DOHH2 (cell line): Measurements from ENCODE around the gene NBPF14.
"Not testable (repeated sequence)": the region's sequence is repeated elsewhere in the genome, so short reads cannot be mapped to it uniquely, and the experiment has no call there.

Experiments used
- H3F3A ChIP-seq: fragments of 200-600 bp; sonication (generic), shearing (Covaris generic); 2 replicates; pipeline ENCODE4 v1.6.0; 2016; ENCODE audit warnings: antibody characterized with exemption, mild to moderate bottlenecking; ENCODE audit not compliant: control insufficient read depth, insufficient read depth
- H3K27ac ChIP-seq: fragments of 200-600 bp; sonication (generic); 2 replicates; pipeline ENCODE4 v1.5.1; 2014; ENCODE audit warnings: low read depth, mild to moderate bottlenecking, low read length, moderate library complexity
- H3K27me3 ChIP-seq: fragments of 200-600 bp; sonication (generic); 2 replicates; pipeline ENCODE4 v1.6.1; 2014; ENCODE audit warnings: mild to moderate bottlenecking, low read length, mixed read lengths; ENCODE audit not compliant: control insufficient read depth
- H3K36me3 ChIP-seq: fragments of 200-600 bp; sonication (generic); 2 replicates; pipeline ENCODE4 v1.6.1; 2014; ENCODE audit warnings: mild to moderate bottlenecking, low read length, moderate library complexity, mixed read lengths; ENCODE audit not compliant: control insufficient read depth
- H3K4me1 ChIP-seq: fragments of 200-600 bp; sonication (generic); 2 replicates; pipeline ENCODE4 v1.6.1; 2014; ENCODE audit warnings: mild to moderate bottlenecking, low read length, mixed read lengths; ENCODE audit not compliant: control insufficient read depth
- H3K4me2 ChIP-seq: fragments of 200-600 bp; sonication (generic); 2 replicates; pipeline ENCODE4 v1.6.0; 2014; ENCODE audit warnings: mild to moderate bottlenecking, low read length, moderate library complexity
- H3K4me3 ChIP-seq: fragments of 200-600 bp; sonication (generic); 2 replicates; pipeline ENCODE4 v1.5.1; 2014; ENCODE audit warnings: mild to moderate bottlenecking, low read length, mixed read lengths
- H3K79me2 ChIP-seq: fragments of 200-600 bp; sonication (generic); 2 replicates; pipeline ENCODE4 v1.6.1; 2014; ENCODE audit warnings: mild to moderate bottlenecking, low read length, mixed read lengths; ENCODE audit not compliant: control insufficient read depth
- H3K9me2 ChIP-seq: fragments of 200-600 bp; sonication (generic); replicated peaks from 2 replicates; pipeline ENCODE4 v1.6.1; 2014; ENCODE audit warnings: mild to moderate bottlenecking, low read length, mixed read lengths; ENCODE audit not compliant: control insufficient read depth
- H3K9me3 ChIP-seq: fragments of 200-600 bp; sonication (generic); 2 replicates; pipeline ENCODE4 v1.6.1; 2014; ENCODE audit warnings: antibody characterized with exemption, low read length, mixed read lengths; ENCODE audit not compliant: control insufficient read depth, insufficient read depth
- H4K20me1 ChIP-seq: fragments of 200-600 bp; sonication (generic); 2 replicates; pipeline ENCODE4 v1.6.0; 2014; ENCODE audit warnings: low read depth, mild to moderate bottlenecking, antibody characterized with exemption, low read length, moderate library complexity; ENCODE audit not compliant: control insufficient read depth, insufficient read depth

NBPF14 gene

GRCh38 chr1:148493933-148494332 lies 101.9 kb downstream of the NBPF14 start:
- H3K9me2 ChIP-seq, H3K4me3 ChIP-seq, H3K4me1 ChIP-seq, H4K20me1 ChIP-seq, H3K4me2 ChIP-seq, H3K9me3 ChIP-seq, H3K79me2 ChIP-seq, H3F3A ChIP-seq, H3K36me3 ChIP-seq, H3K27me3 ChIP-seq, H3K27ac ChIP-seq: not testable (repeated sequence)

- not testable (repeated sequence) for H3F3A ChIP-seq
Measured at GRCh38 chr1:148483029-148483428, 112.8 kb downstream of the NBPF14 start, which contains the start of gene PPIAL4G. Gene PPIAL4G, minus strand, starts transcription at chr1:148483302. Its CDS starts 50 bp downstream, at chr1:148483252.

More at GRCh38 chr1:148483029-148483428, 112.8 kb downstream of the NBPF14 start, which contains the start of gene PPIAL4G:
- H3K79me2 ChIP-seq, H3K36me3 ChIP-seq, H4K20me1 ChIP-seq, H3K4me3 ChIP-seq, H3K9me3 ChIP-seq, H3K9me2 ChIP-seq, H3K27me3 ChIP-seq, H3K4me2 ChIP-seq, H3K4me1 ChIP-seq, H3K27ac ChIP-seq: not testable (repeated sequence)
